GM12878 (cell line): ENCODE measurements around the gene PCIF1. TPM values are rescaled to one million over a fixed set of nuclear protein-coding genes. Genes with fewer than 3 reads are reported as not detected.

Experiments used
- ATAC-seq: fragments of 200-7000 bp; cut with Tn5 transposase; 3 replicates; pipeline ENCODE4 v1.9.1; 2020; ENCODE audit warnings: mild to moderate bottlenecking, moderate library complexity
- BruUV-seq: library from RNA; stranded (reverse); fragments of 400-500 nt; replicated peaks from 2 replicates; lab custom pipeline; 2021; lab: Mats Ljungman, UMichigan
- CTCF ChIA-PET: fragments of 300-600 bp; sonication (Branson Sonifier 250); formaldehyde crosslinking; extraction: SDS; loops from one replicate; lab custom pipeline; 2021; ENCODE audit warnings: inconsistent platforms; lab: Yijun Ruan, JAX
- POLR2A ChIA-PET: fragments of 350-600 bp; formaldehyde crosslinking; extraction: SDS; loops from one replicate; lab custom pipeline; 2021; ENCODE audit warnings: inconsistent platforms; lab: Charles Lee
- RAD21 ChIA-PET: fragments of 300-600 bp; sonication (Branson Sonifier 250); formaldehyde crosslinking; loops from one replicate; lab custom pipeline; 2023; ENCODE audit warnings: antibody characterized with exemption; ENCODE audit not compliant: unreplicated experiment; lab: Charles Lee
- SMC1A ChIA-PET: fragments of 300-600 bp; sonication (Branson Sonifier 250); formaldehyde crosslinking; loops from one replicate; lab custom pipeline; 2023; ENCODE audit not compliant: unreplicated experiment, uncharacterized antibody; lab: Charles Lee
- DNase-seq: peaks from one replicate; pipeline ENCODE4 v3.0.0-alpha.2; 2011; ENCODE audit warnings: low read depth, low spot score
- FAIRE-seq: peaks from 3 replicates; lab custom pipeline; 2011; peaks lifted over from hg19 to GRCh38; lab: Jason Lieb, UNC
- H2AFZ ChIP-seq: 2 replicates; pipeline ENCODE4 v1.6.0; 2011; ENCODE audit warnings: low read depth, low read length, control low read depth; ENCODE audit not compliant: control insufficient read depth
- H3K27ac ChIP-seq: 2 replicates; pipeline ENCODE4 v1.5.1; 2011; ENCODE audit warnings: control low read depth; ENCODE audit not compliant: control insufficient read depth, insufficient read depth
- H3K27me3 ChIP-seq, 2 experiments: replicated peaks in 1 of 2; 2 replicates each; pipeline versions ENCODE4 v1.6.0 to v1.6.1; 2011; ENCODE audit warnings: low read length in 1 of 2; ENCODE audit not compliant: control insufficient read depth in 2 of 2, insufficient read depth in 2 of 2
- H3K36me3 ChIP-seq, 2 experiments: 2 replicates each; pipeline ENCODE4 v1.5.1; 2011; ENCODE audit warnings: low read length in 1 of 2; ENCODE audit not compliant: control insufficient read depth in 2 of 2, insufficient read depth in 2 of 2
- H3K4me1 ChIP-seq: 2 replicates; pipeline ENCODE4 v1.6.1; 2011; ENCODE audit warnings: mild to moderate bottlenecking, low read length, moderate library complexity, mixed read lengths; ENCODE audit not compliant: control insufficient read depth, insufficient read depth
- H3K4me2 ChIP-seq: 2 replicates; pipeline ENCODE4 v1.6.0; 2011; ENCODE audit warnings: control low read depth; ENCODE audit not compliant: control insufficient read depth, insufficient read depth
- H3K4me3 ChIP-seq: fragments of 200-600 bp; sonication (generic); 2 replicates; pipeline ENCODE4 v1.5.1; 2016
- H3K79me2 ChIP-seq: 2 replicates; pipeline ENCODE4 v1.6.0; 2011; ENCODE audit warnings: low read length; ENCODE audit not compliant: control insufficient read depth, insufficient read depth
- H3K9ac ChIP-seq: 2 replicates; pipeline ENCODE4 v1.8.0; 2011; ENCODE audit warnings: low read length, control low read depth, mixed read lengths; ENCODE audit not compliant: control insufficient read depth, insufficient read depth
- H3K9me3 ChIP-seq: replicated peaks from 3 replicates; pipeline ENCODE4 v1.5.1; 2011; ENCODE audit warnings: mild to moderate bottlenecking, low read length; ENCODE audit not compliant: control insufficient read depth, insufficient read depth
- H4K20me1 ChIP-seq: 2 replicates; pipeline ENCODE4 v1.6.0; 2011; ENCODE audit not compliant: control insufficient read depth, insufficient read depth
- DPF2 ChIP-seq: fragments of 450-650 bp; IDR thresholded peaks from 2 replicates; pipeline ENCODE4 v1.6.1; 2017; ENCODE audit warnings: mild to moderate bottlenecking
- ESRRA ChIP-seq: IDR thresholded peaks from 2 replicates; pipeline ENCODE4 v1.6.1; 2012; ENCODE audit warnings: mild to moderate bottlenecking, low read length, improper control_type of control experiment
- ETV6 ChIP-seq, 2 experiments: fragments of 450-650 bp in 1 of 2; IDR thresholded peaks in 1 of 2; conservative IDR thresholded peaks in 1 of 2; 2 replicates each; pipeline ENCODE4 v1.6.1; 2014; ENCODE audit warnings: antibody characterized with exemption in 1 of 2, borderline replicate concordance in 1 of 2, low read depth in 1 of 2, mild to moderate bottlenecking in 1 of 2, moderate library complexity in 1 of 2
- GABPA ChIP-seq: IDR thresholded peaks from 2 replicates; pipeline ENCODE4 v1.6.1; 2014; ENCODE audit warnings: antibody characterized with exemption, low read depth, mild to moderate bottlenecking, inconsistent platforms
- IKZF2 ChIP-seq, 2 experiments: fragments of 450-650 bp; IDR thresholded peaks; 2 replicates each; pipeline ENCODE4 v1.6.1; 2017; ENCODE audit warnings: mild to moderate bottlenecking in 2 of 2, moderate library complexity in 2 of 2
- IRF4 ChIP-seq: IDR thresholded peaks from 2 replicates; pipeline ENCODE4 v1.6.1; 2011; ENCODE audit warnings: low read depth, low read length
- MTA2 ChIP-seq: fragments of 450-650 bp; IDR thresholded peaks from 2 replicates; pipeline ENCODE4 v1.6.1; 2016; ENCODE audit warnings: low read depth, mild to moderate bottlenecking, moderate library complexity
- MTA3 ChIP-seq: IDR thresholded peaks from 2 replicates; pipeline ENCODE4 v1.6.1; 2012; ENCODE audit warnings: low read length, inconsistent platforms, borderline replicate concordance
- NFYB ChIP-seq: IDR thresholded peaks from 2 replicates; pipeline ENCODE4 v1.6.1; 2011; ENCODE audit warnings: low read depth, mild to moderate bottlenecking, low read length, improper control_type of control experiment, moderate library complexity; ENCODE audit not compliant: insufficient read depth
- PAX8 ChIP-seq: fragments of 450-650 bp; IDR thresholded peaks from 2 replicates; pipeline ENCODE4 v1.6.1; 2017; ENCODE audit warnings: mild to moderate bottlenecking, moderate library complexity
- POLR2AphosphoS5 ChIP-seq: IDR thresholded peaks from 2 replicates; pipeline ENCODE4 v1.6.1; 2011; ENCODE audit warnings: mild to moderate bottlenecking, low read length, inconsistent platforms
- RBBP5 ChIP-seq: fragments of 200-600 bp; sonication (generic); conservative IDR thresholded peaks from 2 replicates; pipeline ENCODE4 v1.6.1; 2016
- SUPT20H ChIP-seq: IDR thresholded peaks from 2 replicates; pipeline ENCODE4 v1.6.1; 2011; ENCODE audit warnings: low read depth, mild to moderate bottlenecking, low read length, moderate library complexity, borderline replicate concordance; ENCODE audit not compliant: control insufficient read depth
- TCF3 ChIP-seq: IDR thresholded peaks from 2 replicates; pipeline ENCODE4 v1.6.1; 2012; ENCODE audit warnings: low read depth, mild to moderate bottlenecking, low read length, borderline replicate concordance; ENCODE audit not compliant: insufficient read depth
- YBX1 ChIP-seq: fragments of 450-650 bp; IDR thresholded peaks from 2 replicates; pipeline ENCODE4 v1.6.1; 2016; ENCODE audit warnings: antibody characterized with exemption
- WGBS: methylation state at CpG from one replicate; pipeline ENCODE4 v1.1.6; 2016; ENCODE audit warnings: low lambda C conversion rate; ENCODE audit not compliant: insufficient replicate concordance, insufficient coverage; ENCODE audit errors: missing lambda C conversion rate; 5-methylcytosine and 5-hydroxymethylcytosine counted together
- in situ Hi-C: fragments of 300-500 bp; cut with MboI; formaldehyde crosslinking; loops from 9 replicates; pipeline ENCODE4 v1.14.3; 2018; ENCODE audit warnings: mixed read lengths
- intact Hi-C: fragments of 100-400 bp; cut with micrococcal nuclease; formaldehyde crosslinking; loops from one replicate; pipeline ENCODE4 v1.14.2; 2022; ENCODE audit not compliant: unreplicated experiment
- polyA plus RNA-seq, 11 experiments: library from polyadenylated mRNA; depleted of rRNA in 4 of 11; unstranded in 6 of 11; stranded (reverse) in 5 of 11; fragments of >200 nt; fragmentation: Nextera tagmentation in 4 of 11; fragmentation: Illumina TruSeq in 1 of 11; extraction: Ambion mirVana in 4 of 11; extraction: Trizol in 1 of 11; gene quantifications; 1 replicate in 1 of 11; 2 replicates in 10 of 11; pipeline versions ENCODE4 v1.2.1 to v1.2.3, GENCODE V29; 2011 to 2016; ENCODE audit warnings: inconsistent platforms in 2 of 11, missing spikeins in 2 of 11, low read depth in 1 of 11
- total RNA-seq, 4 experiments: library from RNA; depleted of rRNA in 3 of 4; stranded (reverse); fragments of >200 nt in 3 of 4; fragmentation: Illumina TruSeq in 1 of 4; extraction: Trizol in 1 of 4; gene quantifications; 2 replicates each; pipeline versions ENCODE4 v1.2.1 to v1.2.3, GENCODE V29; 2013 to 2021
- TF ChIP-seq, protein P1 (sequence below): fragments of 450-650 bp; formaldehyde crosslinking; IDR thresholded peaks from 2 replicates; pipeline ENCODE4 v1.4.0; 2022; ENCODE audit warnings: mild to moderate bottlenecking, moderate library complexity
- TF ChIP-seq, protein P2 (sequence below): fragments of 450-650 bp; IDR thresholded peaks from 2 replicates; pipeline ENCODE4 v1.6.1; 2017; ENCODE audit warnings: mild to moderate bottlenecking, moderate library complexity

Gene PCIF1
- total and polyA plus RNA-seq, 10 of the 15 experiments (the other 5 are each of a cell fraction or from before 2014, with no cell fraction given), result 8.4 to 32.9 (median 17.6) TPM

DNA sequence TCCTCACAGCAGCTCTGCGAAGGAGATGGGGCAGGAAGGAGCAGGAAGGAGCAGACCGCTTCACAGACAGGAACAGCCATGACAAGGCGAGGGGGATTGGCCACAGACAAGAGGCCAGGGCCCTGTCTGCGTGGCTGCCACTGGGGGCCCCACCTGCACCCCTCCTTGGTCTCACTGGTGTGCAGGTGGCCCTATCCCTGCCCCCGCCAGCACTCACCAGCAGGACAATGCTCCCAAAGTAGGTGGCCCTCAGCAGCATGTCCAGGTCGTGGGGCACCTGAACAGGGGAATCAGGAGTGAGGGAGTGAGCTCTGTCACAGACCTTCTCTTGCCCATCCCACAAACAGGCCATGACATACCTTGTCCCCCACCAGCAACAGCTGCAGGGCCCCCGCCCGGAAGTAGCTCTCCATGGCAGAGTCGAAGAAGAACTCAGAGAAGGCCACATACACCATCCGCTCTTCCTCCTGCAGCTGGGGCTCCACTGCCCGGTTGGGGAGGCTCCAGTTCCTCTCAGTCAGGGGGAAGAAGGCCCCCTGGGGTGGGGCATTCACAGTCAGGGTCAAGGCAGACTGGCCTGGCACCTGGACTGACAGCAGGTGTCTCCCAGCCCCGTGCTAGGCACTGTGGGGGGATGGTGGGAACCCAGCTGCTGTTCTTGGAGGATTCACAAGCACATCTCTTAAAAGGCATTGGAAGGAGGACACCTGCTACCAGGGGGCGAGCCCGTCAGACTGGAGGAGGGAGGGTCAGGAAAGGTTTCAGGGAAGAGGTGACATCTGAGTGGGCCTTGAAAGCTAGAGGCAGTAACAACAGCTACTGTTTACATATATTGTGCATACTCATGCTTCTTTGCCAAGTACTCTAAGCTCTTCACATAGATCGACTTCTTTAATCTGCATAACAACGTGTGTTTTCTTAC lies 29.6 kb upstream of the PCIF1 start:
- no peak for ATAC-seq
- no peak overlapping the region for H3K4me3 ChIP-seq
- no peak for FAIRE-seq
- no peak for DNase-seq
- no peaks in the 10 kb centered on the region for H3K9me3 ChIP-seq
- ChIA-PET POLR2A (interaction anchor here (0.6 kb wide), 2 partner anchors 43 to 79 kb away, joined by 3 to 4 read pairs; no protein-coding TSS in a partner anchor), SMC1A (interaction anchor here (0.5 to 1.8 kb wide), 2 partner anchors 29 to 56 kb away, joined by 3 to 5 read pairs; partner anchors contain the start of gene PCIF1), CTCF (interaction anchor here (0.6 to 1.9 kb wide), 5 partner anchors 14 to 175 kb away, joined by 3 to 5 read pairs (median 3); partner anchors contain the start of genes CTSA and NEURL2), RAD21 (no interaction called here)
- no peak overlapping the region for H3K4me2 ChIP-seq
- intact Hi-C loops, result no loop called here
- no peak overlapping the region for H2AFZ ChIP-seq
- H3K36me3 ChIP-seq, result no peaks in the 10 kb centered on the region
- H3K4me1 ChIP-seq, result no peaks in the 10 kb centered on the region
- H4K20me1 ChIP-seq, result no peaks in the 10 kb centered on the region
- H3K9ac ChIP-seq, result no peak overlapping the region
- no peaks in the 10 kb centered on the region for H3K79me2 ChIP-seq
- no TSS peak for BruUV-seq
- 67% methylated on average over 16 of the region's 16 CpGs for WGBS
- no peak overlapping the region for H3K27ac ChIP-seq
- in situ Hi-C loops, result no loop called here
- H3K27me3 ChIP-seq, result no peaks in the 10 kb centered on the region
- TF ChIP-seq, protein P1, sequence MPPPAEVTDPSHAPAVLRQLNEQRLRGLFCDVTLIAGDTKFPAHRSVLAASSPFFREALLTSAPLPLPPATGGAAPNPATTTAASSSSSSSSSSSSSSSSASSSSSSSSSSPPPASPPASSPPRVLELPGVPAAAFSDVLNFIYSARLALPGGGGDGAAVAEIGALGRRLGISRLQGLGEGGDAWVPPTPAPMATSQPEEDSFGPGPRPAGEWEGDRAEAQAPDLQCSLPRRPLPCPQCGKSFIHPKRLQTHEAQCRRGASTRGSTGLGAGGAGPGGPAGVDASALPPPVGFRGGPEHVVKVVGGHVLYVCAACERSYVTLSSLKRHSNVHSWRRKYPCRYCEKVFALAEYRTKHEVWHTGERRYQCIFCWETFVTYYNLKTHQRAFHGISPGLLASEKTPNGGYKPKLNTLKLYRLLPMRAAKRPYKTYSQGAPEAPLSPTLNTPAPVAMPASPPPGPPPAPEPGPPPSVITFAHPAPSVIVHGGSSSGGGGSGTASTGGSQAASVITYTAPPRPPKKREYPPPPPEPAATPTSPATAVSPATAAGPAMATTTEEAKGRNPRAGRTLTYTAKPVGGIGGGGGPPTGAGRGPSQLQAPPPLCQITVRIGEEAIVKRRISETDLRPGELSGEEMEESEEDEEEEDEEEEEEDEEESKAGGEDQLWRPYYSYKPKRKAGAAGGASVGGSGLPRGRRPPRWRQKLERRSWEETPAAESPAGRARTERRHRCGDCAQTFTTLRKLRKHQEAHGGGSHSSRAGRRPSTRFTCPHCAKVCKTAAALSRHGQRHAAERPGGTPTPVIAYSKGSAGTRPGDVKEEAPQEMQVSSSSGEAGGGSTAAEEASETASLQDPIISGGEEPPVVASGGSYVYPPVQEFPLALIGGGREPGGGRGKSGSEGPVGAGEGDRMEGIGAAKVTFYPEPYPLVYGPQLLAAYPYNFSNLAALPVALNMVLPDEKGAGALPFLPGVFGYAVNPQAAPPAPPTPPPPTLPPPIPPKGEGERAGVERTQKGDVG, result no peak
- TF ChIP-seq ETV6 (conservative IDR thresholded peaks at IDR 0.05 in 1 of 2, IDR thresholded peaks at IDR 0.05 in 1 of 2; ENCODE audit: borderline replicate concordance in 1 of 2, low read depth in 1 of 2) (no peak), MTA2 (no peak), IRF4 (no peak), MTA3 (no peak), RBBP5 (no peak), TCF3 (no peak), POLR2AphosphoS5 (no peak), NFYB (no peak), YBX1 (no peak), DPF2 (no peak), SUPT20H (no peak), GABPA (no peak), PAX8 (no peak), IKZF2 (IDR thresholded peaks at IDR 0.05) (no peak), ESRRA (no peak)
- TF ChIP-seq, protein P2, sequence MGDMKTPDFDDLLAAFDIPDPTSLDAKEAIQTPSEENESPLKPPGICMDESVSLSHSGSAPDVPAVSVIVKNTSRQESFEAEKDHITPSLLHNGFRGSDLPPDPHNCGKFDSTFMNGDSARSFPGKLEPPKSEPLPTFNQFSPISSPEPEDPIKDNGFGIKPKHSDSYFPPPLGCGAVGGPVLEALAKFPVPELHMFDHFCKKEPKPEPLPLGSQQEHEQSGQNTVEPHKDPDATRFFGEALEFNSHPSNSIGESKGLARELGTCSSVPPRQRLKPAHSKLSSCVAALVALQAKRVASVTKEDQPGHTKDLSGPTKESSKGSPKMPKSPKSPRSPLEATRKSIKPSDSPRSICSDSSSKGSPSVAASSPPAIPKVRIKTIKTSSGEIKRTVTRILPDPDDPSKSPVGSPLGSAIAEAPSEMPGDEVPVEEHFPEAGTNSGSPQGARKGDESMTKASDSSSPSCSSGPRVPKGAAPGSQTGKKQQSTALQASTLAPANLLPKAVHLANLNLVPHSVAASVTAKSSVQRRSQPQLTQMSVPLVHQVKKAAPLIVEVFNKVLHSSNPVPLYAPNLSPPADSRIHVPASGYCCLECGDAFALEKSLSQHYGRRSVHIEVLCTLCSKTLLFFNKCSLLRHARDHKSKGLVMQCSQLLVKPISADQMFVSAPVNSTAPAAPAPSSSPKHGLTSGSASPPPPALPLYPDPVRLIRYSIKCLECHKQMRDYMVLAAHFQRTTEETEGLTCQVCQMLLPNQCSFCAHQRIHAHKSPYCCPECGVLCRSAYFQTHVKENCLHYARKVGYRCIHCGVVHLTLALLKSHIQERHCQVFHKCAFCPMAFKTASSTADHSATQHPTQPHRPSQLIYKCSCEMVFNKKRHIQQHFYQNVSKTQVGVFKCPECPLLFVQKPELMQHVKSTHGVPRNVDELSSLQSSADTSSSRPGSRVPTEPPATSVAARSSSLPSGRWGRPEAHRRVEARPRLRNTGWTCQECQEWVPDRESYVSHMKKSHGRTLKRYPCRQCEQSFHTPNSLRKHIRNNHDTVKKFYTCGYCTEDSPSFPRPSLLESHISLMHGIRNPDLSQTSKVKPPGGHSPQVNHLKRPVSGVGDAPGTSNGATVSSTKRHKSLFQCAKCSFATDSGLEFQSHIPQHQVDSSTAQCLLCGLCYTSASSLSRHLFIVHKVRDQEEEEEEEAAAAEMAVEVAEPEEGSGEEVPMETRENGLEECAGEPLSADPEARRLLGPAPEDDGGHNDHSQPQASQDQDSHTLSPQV, result no peak
